Activated T-cell treated with anti-CD3 and anti-CD28 coated beads for 24 hours (primary cell): ENCODE measurements around the gene BACH2.

ENCODE experiments used
- DNase-seq: peaks from one replicate; pipeline ENCODE4 v3.0.0-alpha.2; 2020; ENCODE audit warnings: low read depth

BACH2 gene

DNA sequence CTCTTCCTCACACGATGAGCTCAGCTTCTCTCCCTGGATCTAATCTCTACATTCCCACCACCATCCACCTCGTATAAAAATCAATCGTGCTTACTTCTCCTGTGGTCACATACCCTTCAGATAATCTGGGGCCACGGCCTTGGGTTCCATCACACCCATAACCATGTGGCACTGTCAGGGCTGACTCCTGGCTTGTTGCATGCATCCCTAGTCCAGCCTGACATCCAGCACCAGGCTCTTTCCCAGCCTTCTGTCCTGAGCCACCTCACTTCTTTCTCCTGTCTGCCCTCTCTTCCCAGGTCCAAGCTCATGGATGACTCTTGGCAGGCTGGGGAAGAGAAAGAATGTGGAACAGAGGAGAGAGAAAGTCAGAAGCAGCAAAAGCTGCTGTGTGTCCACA, 199.8 kb downstream of the BACH2 start:
- DNase-seq: no peak

- no peak for DNase-seq
Measured at GRCh38 chr6:90095788-90096187, 200.9 kb downstream of the BACH2 start.

DNA sequence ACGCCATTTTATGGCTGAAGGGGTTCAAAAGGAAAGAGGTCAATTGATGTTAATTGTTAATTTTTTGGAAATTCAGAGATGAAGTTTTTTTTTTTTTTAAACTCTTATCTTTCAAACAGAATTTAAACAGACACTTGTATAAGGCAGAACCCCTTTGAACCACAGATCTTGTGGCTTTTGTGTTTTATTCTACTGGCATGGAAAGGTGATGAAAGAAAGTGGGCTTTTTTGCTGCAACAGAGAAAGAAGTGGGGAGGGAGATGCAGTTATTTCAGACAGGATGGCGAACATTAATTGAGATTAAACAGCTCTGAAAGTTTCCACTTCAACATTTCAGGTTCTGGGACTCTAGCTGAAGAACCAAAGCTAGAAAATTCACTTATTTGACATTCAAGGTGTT, 201.5 kb downstream of the BACH2 start:
- no peak for DNase-seq

DNA sequence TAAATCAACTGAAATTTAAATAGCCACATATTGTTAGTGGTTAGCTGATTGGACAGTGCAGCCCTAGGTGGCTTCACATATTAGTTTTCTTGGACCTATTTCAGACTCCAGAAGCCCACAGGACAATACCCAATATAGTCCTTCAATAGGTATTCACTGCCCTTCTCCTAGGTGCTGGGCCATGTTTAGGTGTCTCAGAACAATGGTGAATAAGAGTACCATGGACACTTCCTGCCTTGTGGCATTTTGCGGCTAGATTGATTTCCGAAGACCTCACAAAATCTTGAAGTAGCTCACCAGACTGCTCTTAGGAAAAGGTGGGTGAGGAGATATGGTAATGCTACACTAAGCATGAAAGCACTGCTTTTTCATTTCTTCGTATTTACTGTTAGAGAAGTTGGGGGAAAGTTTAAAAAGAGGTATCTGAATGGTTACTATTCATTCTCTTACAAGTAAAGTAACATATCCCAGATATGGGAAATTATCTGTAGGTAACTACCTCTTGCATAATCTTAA, 203.0 kb downstream of the BACH2 start:
- no peak for DNase-seq

GRCh38 chr6:90090866-90091265, 205.8 kb downstream of the BACH2 start:
- no peak for DNase-seq

GRCh38 chr6:90088009-90088408, 208.6 kb downstream of the BACH2 start:
- DNase-seq: no peak

- no peak for DNase-seq
Measured at GRCh38 chr6:90087106-90087833, 209.4 kb downstream of the BACH2 start.

- DNase-seq: no peak
Measured at GRCh38 chr6:90086517-90086916, 210.1 kb downstream of the BACH2 start.

- peak; percentile 31 for DNase-seq
Measured at GRCh38 chr6:90083891-90084290, 212.8 kb downstream of the BACH2 start.

- DNase-seq: no peak
Measured at GRCh38 chr6:90082847-90083246, 213.8 kb downstream of the BACH2 start.

DNA sequence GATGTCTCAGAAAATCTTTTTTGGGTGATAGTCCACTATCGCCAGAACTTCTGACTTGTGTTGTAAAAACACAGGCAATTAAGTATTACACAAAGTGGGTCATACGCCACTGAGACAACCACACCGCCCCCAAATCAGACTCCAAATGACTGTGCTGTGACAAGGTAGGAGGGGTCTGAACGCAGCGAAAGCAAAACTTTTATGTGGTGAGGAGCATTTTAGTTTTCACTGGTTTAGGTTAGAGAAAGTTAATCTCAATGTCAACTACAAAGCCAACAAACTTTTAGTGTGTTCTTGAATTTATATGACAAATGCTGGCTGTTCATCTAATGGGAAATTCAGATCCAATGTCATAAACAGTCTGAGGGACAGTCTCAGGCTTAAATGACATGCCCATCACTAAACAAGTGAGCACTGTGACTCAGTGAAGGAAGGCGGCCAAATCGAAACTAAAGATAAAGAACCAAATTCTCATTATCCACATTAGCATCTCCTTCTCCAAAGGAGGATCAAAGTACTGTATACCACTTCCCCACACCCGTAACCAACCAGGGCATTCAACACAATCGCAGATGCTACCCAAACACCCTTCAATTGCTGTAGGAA, 215.7 kb downstream of the BACH2 start:
- DNase-seq: peak; percentile 75

DNA sequence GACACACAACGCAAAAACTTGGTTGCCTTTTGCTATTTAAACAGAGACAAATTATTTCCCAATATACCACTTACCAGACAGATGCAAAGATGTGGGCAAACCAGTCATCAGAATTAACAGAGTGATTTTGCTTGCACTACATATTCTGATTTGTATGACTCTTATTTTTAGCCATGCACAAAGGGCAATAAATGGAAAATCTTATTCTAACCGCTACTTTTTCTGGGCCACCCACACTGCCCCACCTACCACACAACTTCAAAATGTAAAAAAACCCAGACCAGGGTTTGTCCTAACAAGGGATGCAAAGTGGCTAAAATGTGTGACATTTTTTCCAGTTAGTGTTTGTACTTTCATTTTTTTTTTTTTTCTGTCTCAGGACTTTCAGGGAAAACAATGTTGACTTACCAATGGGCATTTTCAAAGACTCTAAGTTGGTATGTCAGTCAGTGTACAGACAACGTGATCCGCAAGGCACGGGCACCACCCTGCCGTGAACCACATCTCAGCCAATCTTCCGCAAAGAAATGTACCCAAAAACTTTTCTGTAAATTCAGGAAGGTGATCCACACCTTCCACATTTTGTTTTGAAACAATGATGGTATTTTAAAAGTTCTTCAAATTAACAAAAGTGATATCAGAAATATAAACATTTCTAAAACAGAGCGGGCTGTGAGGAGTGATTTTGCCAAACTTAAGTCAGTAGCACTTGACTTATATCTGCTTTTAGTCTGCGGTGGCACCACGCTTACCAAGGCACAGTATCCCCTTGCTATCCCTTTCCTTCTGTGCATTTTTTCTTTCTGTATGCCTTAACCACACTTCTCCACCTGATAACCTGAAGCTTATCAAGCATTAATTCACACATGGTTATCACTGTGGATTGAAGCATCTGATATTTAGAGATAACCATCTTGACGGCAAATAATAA, 216.8 kb downstream of the BACH2 start:
- DNase-seq: peak; percentile 63

DNA sequence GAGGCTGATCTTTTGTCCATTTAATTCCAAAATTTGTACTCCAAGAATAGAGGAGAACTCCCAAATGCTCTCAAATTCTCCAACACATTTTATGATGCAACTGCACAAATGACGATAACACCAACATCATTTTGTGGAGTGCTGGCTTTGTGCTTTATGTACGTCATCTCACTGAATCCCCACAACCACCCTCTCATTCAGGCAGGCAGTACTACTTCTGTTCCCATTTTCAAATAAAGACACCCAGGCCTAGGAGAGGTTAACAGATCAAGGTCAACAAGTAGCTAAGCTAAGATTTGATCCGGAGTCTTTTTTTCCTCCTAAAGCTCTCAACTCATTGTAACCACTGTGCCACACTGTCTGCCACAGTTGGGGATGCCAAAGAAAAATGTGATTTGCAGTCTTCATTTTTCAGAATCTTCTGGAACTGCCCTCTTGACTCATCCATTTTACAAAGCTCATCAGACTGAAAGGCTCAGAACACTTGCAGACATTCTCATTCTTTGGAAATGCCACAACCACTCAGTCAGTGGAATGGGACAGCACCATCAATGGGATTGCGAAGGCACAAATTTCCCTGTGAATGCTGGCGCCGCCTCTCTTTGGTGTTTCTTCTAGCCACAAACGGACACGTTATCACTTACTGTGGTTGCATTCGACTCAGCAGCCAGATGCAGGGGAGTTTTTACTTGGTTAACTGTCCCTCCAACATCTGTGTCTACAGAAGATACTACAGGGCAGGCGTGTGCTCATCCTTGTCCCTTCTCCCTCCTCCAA, 217.9 kb downstream of the BACH2 start:
- peak; percentile 73 for DNase-seq

DNA sequence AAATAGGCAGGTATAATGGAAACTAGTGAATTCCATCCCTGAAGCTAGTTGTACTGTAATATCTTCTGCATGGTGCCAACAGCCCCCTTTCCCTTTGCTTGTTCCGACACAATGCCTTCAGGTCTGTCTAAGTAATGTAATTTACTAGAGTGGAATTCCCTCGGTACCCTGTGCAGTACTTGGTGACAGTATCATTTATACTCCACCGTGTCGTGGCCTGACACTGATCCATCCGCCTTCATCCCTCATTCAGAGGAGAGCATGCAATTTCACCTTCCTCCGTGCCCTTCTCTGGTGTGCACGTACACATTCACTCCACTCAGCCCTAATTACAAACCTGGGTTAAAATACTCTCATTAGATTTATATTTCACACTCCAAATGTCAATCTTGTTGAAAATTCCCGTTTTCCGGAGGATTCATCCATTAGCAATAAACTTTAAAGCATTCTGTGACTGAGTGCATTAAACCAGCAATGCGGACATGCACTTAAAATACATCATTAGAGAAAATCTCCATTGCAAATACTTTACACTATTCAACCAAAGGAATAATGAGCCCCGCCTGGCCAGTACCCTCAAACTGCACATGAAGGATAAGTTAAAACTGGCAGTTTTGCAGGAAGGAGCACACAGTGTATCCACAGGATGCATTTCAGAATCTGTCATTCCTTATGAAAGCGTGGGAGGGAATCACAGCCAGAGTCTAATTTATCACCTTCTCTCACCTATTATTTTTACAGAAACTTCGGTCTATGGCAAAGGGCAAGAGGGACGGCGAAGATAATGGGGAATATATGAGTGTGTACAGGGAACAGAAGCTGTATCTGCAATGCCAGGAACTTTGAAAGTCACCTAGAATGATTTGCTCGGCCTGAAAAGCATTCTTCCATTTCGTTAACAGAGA, 219.9 kb downstream of the BACH2 start:
- no peak for DNase-seq

- DNase-seq: no peak
Measured at GRCh38 chr6:90074161-90074850, 222.3 kb downstream of the BACH2 start.

GRCh38 chr6:90072935-90073464, 223.6 kb downstream of the BACH2 start:
- DNase-seq: no peak

GRCh38 chr6:90072501-90072900, 224.1 kb downstream of the BACH2 start:
- no peak for DNase-seq

DNA sequence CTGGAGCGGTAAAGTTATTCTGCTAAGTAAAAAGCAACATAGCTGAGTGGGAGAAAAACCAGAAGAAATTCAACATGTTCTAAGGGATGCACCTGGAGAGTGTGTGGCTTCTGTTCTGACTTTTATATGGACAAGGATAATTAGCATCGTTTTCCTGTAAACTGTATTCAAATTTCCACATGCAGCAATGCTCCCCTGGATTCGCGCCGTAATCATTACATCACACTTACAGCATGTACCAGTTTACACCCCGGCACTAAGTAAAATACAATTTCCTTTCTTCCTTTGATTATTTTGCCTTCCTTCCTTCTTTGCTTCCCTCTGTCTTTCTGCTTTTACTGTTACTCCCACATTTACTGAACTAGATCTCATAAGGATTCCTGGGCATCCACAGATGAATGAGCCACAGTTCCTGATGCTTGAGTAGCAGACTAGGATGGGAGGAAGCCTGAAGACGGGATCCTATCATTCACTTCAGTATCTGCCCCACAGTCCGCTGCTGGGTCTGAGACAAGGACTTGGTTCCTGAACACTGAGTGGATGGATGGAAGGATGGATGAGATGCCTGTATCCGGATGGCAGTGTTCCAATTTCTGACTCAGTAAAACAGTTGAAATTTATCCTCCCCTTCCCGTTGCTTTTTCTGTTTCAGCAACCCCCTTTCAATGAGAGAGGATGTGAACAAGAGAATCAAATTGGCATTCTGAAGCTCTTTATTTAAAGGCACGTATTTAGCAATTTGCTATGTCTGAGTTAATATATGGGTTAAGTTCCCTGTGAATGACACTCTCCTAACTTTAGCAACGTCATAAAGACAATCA, 227.7 kb downstream of the BACH2 start:
- no peak for DNase-seq

GRCh38 chr6:90068264-90068663, 228.4 kb downstream of the BACH2 start:
- no peak for DNase-seq
